Fibroblast of lung (primary cell): ENCODE results near the gene SUGP2. TPM values are rescaled to one million over a fixed set of nuclear protein-coding genes. Genes with fewer than 3 reads are reported as not detected.

Experiments used
- DNase-seq, 2 donors: peaks; one replicate each; pipeline versions ENCODE4 v3.0.0 to v3.0.0-alpha.2; 2010; ENCODE audit warnings: low read depth in 2 of 2
- H2AFZ ChIP-seq: 2 replicates; pipeline ENCODE4 v1.5.1; 2012; ENCODE audit warnings: low read length, control low read depth, inconsistent platforms
- H3K27ac ChIP-seq: 2 replicates; pipeline ENCODE4 v1.5.1; 2011; ENCODE audit warnings: low read length, control low read depth; ENCODE audit not compliant: insufficient read depth
- H3K27me3 ChIP-seq: 2 replicates; pipeline ENCODE4 v1.5.1; 2011; ENCODE audit warnings: mild to moderate bottlenecking, low read length; ENCODE audit not compliant: control insufficient read depth, insufficient read depth
- H3K36me3 ChIP-seq: 2 replicates; pipeline ENCODE4 v1.5.1; 2011; ENCODE audit warnings: low read length; ENCODE audit not compliant: control insufficient read depth, insufficient read depth
- H3K4me1 ChIP-seq: 2 replicates; pipeline ENCODE4 v1.5.1; 2011; ENCODE audit warnings: low read length; ENCODE audit not compliant: control insufficient read depth, insufficient read depth; ENCODE audit errors: extremely low read depth
- H3K4me2 ChIP-seq: 2 replicates; pipeline ENCODE4 v1.5.1; 2011; ENCODE audit warnings: low read length, control low read depth; ENCODE audit not compliant: insufficient read depth; ENCODE audit errors: extremely low read depth
- H3K4me3 ChIP-seq, 4 experiments: fragments of 200-600 bp in 1 of 4; sonication (generic) in 1 of 4; replicated peaks in 1 of 4; 2 replicates each; pipeline ENCODE4 v1.5.1; 2011 to 2016; ENCODE audit warnings: low read length in 4 of 4, low read depth in 3 of 4, mild to moderate bottlenecking in 3 of 4, control low read depth in 2 of 4, inconsistent platforms in 1 of 4, mixed read lengths in 1 of 4; ENCODE audit not compliant: insufficient read depth in 1 of 4; ENCODE audit errors: control extremely low read depth in 1 of 4
- H3K79me2 ChIP-seq: 2 replicates; pipeline ENCODE4 v1.5.1; 2012; ENCODE audit warnings: mild to moderate bottlenecking, low read length, inconsistent platforms; ENCODE audit not compliant: control insufficient read depth, insufficient read depth
- H3K9ac ChIP-seq: 2 replicates; pipeline ENCODE4 v1.5.1; 2011; ENCODE audit warnings: mild to moderate bottlenecking, low read length, control low read depth; ENCODE audit not compliant: insufficient read depth
- H3K9me3 ChIP-seq: 2 replicates; pipeline ENCODE4 v1.5.1; 2012; ENCODE audit warnings: low read depth, low read length; ENCODE audit not compliant: control insufficient read depth, insufficient read depth
- H4K20me1 ChIP-seq: 2 replicates; pipeline ENCODE4 v1.5.1; 2011; ENCODE audit warnings: low read length; ENCODE audit not compliant: control insufficient read depth, insufficient read depth; ENCODE audit errors: extremely low read depth
- CTCF ChIP-seq, 2 donors: IDR thresholded peaks in 1 of 2; conservative IDR thresholded peaks in 1 of 2; 1 replicate in 1 of 2; 2 replicates in 1 of 2; pipeline ENCODE4 v1.5.1; 2011 to 2012; ENCODE audit warnings: low read length in 2 of 2, control low read depth in 1 of 2, inconsistent platforms in 1 of 2, low read depth in 1 of 2, mild to moderate bottlenecking in 1 of 2
- EZH2 ChIP-seq: IDR thresholded peaks from 2 replicates; pipeline ENCODE4 v1.5.1; 2012; ENCODE audit warnings: low read length, control low read depth, mild to moderate bottlenecking; ENCODE audit errors: missing control alignments
- polyA plus RNA-seq, 2 donors: library from polyadenylated mRNA; depleted of rRNA in 1 of 2; stranded (reverse) in 1 of 2; unstranded in 1 of 2; fragments of >200 nt; gene quantifications; 2 replicates each; pipeline ENCODE4 v1.2.1, GENCODE V29; 2011 to 2012; ENCODE audit warnings: missing spikeins in 1 of 2
- total RNA-seq: library from RNA; depleted of rRNA; stranded (reverse); fragments of >200 nt; gene quantifications from 2 replicates; pipeline ENCODE4 v1.2.1, GENCODE V29; 2014

The SUGP2 gene
- total and polyA plus RNA-seq, 2 donors (not counting 1 experiment from before 2014, with no cell fraction given): 29.2 to 31.4 TPM

GRCh38 chr19:18996796-18997394 lies 36.4 kb downstream of the SUGP2 start:
- Histone ChIP-seq H2AFZ (no peak overlapping the region), H3K36me3 (peaks cover 30% of the 10 kb centered on the region), H3K9me3 (no peaks in the 10 kb centered on the region), H3K4me3 (no peak overlapping the region), H3K79me2 (no peaks in the 10 kb centered on the region), H3K4me1 (peaks cover 10% of the 10 kb centered on the region), H3K9ac (no peak overlapping the region), H3K27ac (no peak overlapping the region), H3K27me3 (no peaks in the 10 kb centered on the region), H3K4me2 (no peak overlapping the region), H4K20me1 (no peaks in the 10 kb centered on the region)
- TF ChIP-seq CTCF (conservative IDR thresholded peaks at IDR 0.05 in 1 of 2, IDR thresholded peaks at IDR 0.05 in 1 of 2; ENCODE audit: low read depth in 1 of 2, low read length in 2 of 2): no peak
- no peak for TF ChIP-seq EZH2
- DNase-seq: no peak

- Histone ChIP-seq H3K4me3 (no peak overlapping the region), H3K27ac (peak overlapping the region; percentile 57)
Observed at GRCh38 chr19:18996351-18996750, 37.0 kb downstream of the SUGP2 start.

GRCh38 chr19:18995804-18996241 lies 37.5 kb downstream of the SUGP2 start:
- peak overlapping the region; percentile 57 for H3K27ac ChIP-seq
- no peak overlapping the region for H2AFZ ChIP-seq
- TF ChIP-seq EZH2 (no peak), CTCF (conservative IDR thresholded peaks at IDR 0.05 in 1 of 2, IDR thresholded peaks at IDR 0.05 in 1 of 2; ENCODE audit: low read depth in 1 of 2, low read length in 2 of 2) (peak; percentile 87 to 92)
- peaks cover 10% of the 10 kb centered on the region for H3K4me1 ChIP-seq
- H3K9ac ChIP-seq: no peak overlapping the region
- no peaks in the 10 kb centered on the region for H3K9me3 ChIP-seq
- no peaks in the 10 kb centered on the region for H3K79me2 ChIP-seq
- peak; percentile 93 to 94 for DNase-seq
- H3K4me2 ChIP-seq: no peak overlapping the region
- H3K4me3 ChIP-seq: no peak overlapping the region
- H3K27me3 ChIP-seq: no peaks in the 10 kb centered on the region
- H4K20me1 ChIP-seq: no peaks in the 10 kb centered on the region
- H3K36me3 ChIP-seq: peaks cover 35% of the 10 kb centered on the region

More at GRCh38 chr19:18996351-18996750, 37.0 kb downstream of the SUGP2 start:
- H3K27me3 ChIP-seq: no peaks in the 10 kb centered on the region
- H3K79me2 ChIP-seq: no peaks in the 10 kb centered on the region
- no peak overlapping the region for H3K9ac ChIP-seq
- peaks cover 33% of the 10 kb centered on the region for H3K36me3 ChIP-seq
- no peak for TF ChIP-seq EZH2
- TF ChIP-seq CTCF (conservative IDR thresholded peaks at IDR 0.05 in 1 of 2, IDR thresholded peaks at IDR 0.05 in 1 of 2; ENCODE audit: low read depth in 1 of 2, low read length in 2 of 2): no peak
- H3K4me1 ChIP-seq: peaks cover 10% of the 10 kb centered on the region
- DNase-seq: no peak
- H3K4me2 ChIP-seq: no peak overlapping the region
- no peaks in the 10 kb centered on the region for H3K9me3 ChIP-seq
- no peaks in the 10 kb centered on the region for H4K20me1 ChIP-seq
- H2AFZ ChIP-seq: no peak overlapping the region
